ENCODE data around the gene BPIFA2. TPM values are rescaled to one million over a fixed set of nuclear protein-coding genes. Genes with fewer than 3 reads are reported as not detected.

Gene BPIFA2
- total RNA-seq, 1 experiment from 2014 or later = not detected

GRCh38 chr20:33163856-33164762 lies 3.9 kb upstream of the BPIFA2 start:
- no peak overlapping the region for H3K4me2 ChIP-seq (ENCODE audit: low read length)
- no TSS peak for BruUV-seq (replicated peaks)
- ChIA-PET POLR2A (ENCODE audit: unreplicated experiment) (no interaction called here), CTCF (no interaction called here)
- intact Hi-C loops (cut with micrococcal nuclease) = no loop called here
- no peak overlapping the region for H3K9ac ChIP-seq (ENCODE audit: low read length)
- no peaks in the 10 kb centered on the region for H4K20me1 ChIP-seq (ENCODE audit: low read length)
- peaks cover 42% of the 10 kb centered on the region for H3K27me3 ChIP-seq (ENCODE audit: low read length)
- H3K4me3 ChIP-seq (ENCODE audit: low read length) = no peak overlapping the region
- H3K4me1 ChIP-seq (ENCODE audit: insufficient read depth, low read length) = no peaks in the 10 kb centered on the region
- no peak overlapping the region for H3K27ac ChIP-seq (ENCODE audit: low read length)
- no peaks in the 10 kb centered on the region for H3K9me2 ChIP-seq (replicated peaks; ENCODE audit: low read length)
- H3F3A ChIP-seq (ENCODE audit: low read length, unreplicated experiment) = no peaks in the 10 kb centered on the region
- ATAC-seq = no peak
- DNase-seq = no peak
- H3K36me3 ChIP-seq (ENCODE audit: low read depth, low read length) = no peaks in the 10 kb centered on the region
- no peak overlapping the region for H2AFZ ChIP-seq (ENCODE audit: low read length)
- H3K79me2 ChIP-seq (ENCODE audit: low read length) = no peaks in the 10 kb centered on the region
- H3K9me3 ChIP-seq (ENCODE audit: low read length) = no peaks in the 10 kb centered on the region
- TF ChIP-seq EZH2 (IDR thresholded peaks at IDR 0.05; ENCODE audit: low read length, unreplicated experiment) (no peak), CTCF (conservative IDR thresholded peaks at IDR 0.05; ENCODE audit: low read depth, low read length) (no peak), EZH2phosphoT487 (IDR thresholded peaks at IDR 0.05; ENCODE audit: borderline replicate concordance, low read length) (no peak)

- ATAC-seq = no peak
- H4K20me1 ChIP-seq (ENCODE audit: low read length) = no peaks in the 10 kb centered on the region
- CTCF ChIA-PET = no interaction called here
Measured at GRCh38 chr20:33164763-33165095, 3.2 kb upstream of the BPIFA2 start.

More at GRCh38 chr20:33164763-33165095, 3.2 kb upstream of the BPIFA2 start:
- POLR2A ChIA-PET (ENCODE audit: unreplicated experiment) = no interaction called here
- Histone ChIP-seq H3K4me3 (ENCODE audit: low read length) (no peak overlapping the region), H3K9me3 (ENCODE audit: low read length) (no peaks in the 10 kb centered on the region), H3K27ac (ENCODE audit: low read length) (no peak overlapping the region), H3K9ac (ENCODE audit: low read length) (no peak overlapping the region), H3K79me2 (ENCODE audit: low read length) (no peaks in the 10 kb centered on the region), H3K27me3 (ENCODE audit: low read length) (peaks cover 42% of the 10 kb centered on the region), H3F3A (ENCODE audit: low read length, unreplicated experiment) (no peaks in the 10 kb centered on the region), H3K4me1 (ENCODE audit: insufficient read depth, low read length) (no peaks in the 10 kb centered on the region), H3K36me3 (ENCODE audit: low read depth, low read length) (no peaks in the 10 kb centered on the region), H3K9me2 (replicated peaks; ENCODE audit: low read length) (no peaks in the 10 kb centered on the region), H3K4me2 (ENCODE audit: low read length) (no peak overlapping the region), H2AFZ (ENCODE audit: low read length) (no peak overlapping the region)
- BruUV-seq (replicated peaks) = no TSS peak
- intact Hi-C loops (cut with micrococcal nuclease) = no loop called here
- DNase-seq = no peak
- TF ChIP-seq EZH2 (IDR thresholded peaks at IDR 0.05; ENCODE audit: low read length, unreplicated experiment) (no peak), EZH2phosphoT487 (IDR thresholded peaks at IDR 0.05; ENCODE audit: borderline replicate concordance, low read length) (no peak), CTCF (conservative IDR thresholded peaks at IDR 0.05; ENCODE audit: low read depth, low read length) (no peak)

Data from PC-3 (cell line).